Measurements from ENCODE around the gene NDUFAF3.

Gene NDUFAF3

GRCh38 chr3:49021813-49022687 lies at the start of gene NDUFAF3:
Gene NDUFAF3, plus strand, starts transcription at chr3:49022121. Its CDS starts 24 bp downstream, at chr3:49022145.
- H3K27ac ChIP-seq (ENCODE audit: low read length), result peak within 1 kb of the TSS; percentile 94
- peaks cover 34 to 35% of the 10 kb centered on the region in 2 donors for H3K36me3 ChIP-seq (ENCODE audit: control insufficient read depth in 1 of 2, insufficient read depth in 2 of 2, low read length in 2 of 2)
- no peaks in the 10 kb centered on the region for H3K27me3 ChIP-seq (ENCODE audit: low read depth, low read length)
- no peaks in the 10 kb centered on the region for H3K9me3 ChIP-seq (ENCODE audit: control insufficient read depth in 1 of 2, low read length in 2 of 2)
- H3K4me3 ChIP-seq (ENCODE audit: low read depth in 1 of 2, low read length in 2 of 2), result peak within 1 kb of the TSS; percentile 90 to 92
- H3K4me1 ChIP-seq (ENCODE audit: control insufficient read depth in 1 of 2, insufficient read depth in 2 of 2, low read length in 2 of 2), result peaks cover 10 to 42% of the 10 kb centered on the region in 2 donors

DNA sequence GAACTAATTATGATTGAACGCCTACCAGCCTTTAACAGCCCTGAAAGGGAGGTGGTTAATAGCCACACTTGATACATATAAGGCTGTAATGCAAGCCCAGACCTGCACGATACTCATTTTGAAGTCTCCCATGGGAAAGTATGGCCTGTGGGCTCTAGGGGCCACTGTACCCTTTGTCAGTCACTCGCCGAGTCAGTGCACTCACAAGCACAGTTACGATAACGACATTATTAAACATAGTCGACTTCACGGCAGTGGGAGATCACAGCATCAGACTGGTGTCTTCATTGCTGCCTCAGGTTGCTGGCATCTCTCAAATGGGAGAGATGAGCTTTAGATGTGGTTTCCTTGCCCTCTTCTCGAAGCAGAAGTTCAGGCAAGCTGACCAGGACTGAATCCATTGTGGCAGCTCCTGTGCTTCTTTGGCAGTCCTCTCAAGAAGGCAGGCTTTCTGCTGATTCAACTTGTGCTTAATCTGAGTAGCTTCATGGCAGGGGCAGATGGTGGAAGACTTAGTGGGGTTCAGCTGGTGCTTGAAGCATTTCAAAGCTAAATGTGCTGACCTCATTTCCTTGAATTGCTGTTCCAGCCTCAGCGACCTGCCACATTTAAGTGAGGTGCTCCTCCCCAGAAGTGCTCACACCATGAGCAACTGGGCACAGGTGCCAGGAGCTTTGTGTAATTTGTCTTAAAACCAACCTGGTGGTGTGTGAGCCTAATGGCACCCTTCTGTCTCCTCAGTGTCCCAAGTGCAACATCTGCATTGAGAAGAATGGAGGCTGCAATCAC lies 47.7 kb upstream of the NDUFAF3 start:
- H3K27ac ChIP-seq (ENCODE audit: low read length), result no peak overlapping the region
- H3K9me3 ChIP-seq (ENCODE audit: control insufficient read depth in 1 of 2, low read length in 2 of 2), result no peaks in the 10 kb centered on the region
- H3K4me1 ChIP-seq (ENCODE audit: control insufficient read depth in 1 of 2, insufficient read depth in 2 of 2, low read length in 2 of 2), result no peaks in the 10 kb centered on the region
- H3K4me3 ChIP-seq (ENCODE audit: low read depth in 1 of 2, low read length in 2 of 2), result no peak overlapping the region
- H3K27me3 ChIP-seq (ENCODE audit: low read depth, low read length), result no peaks in the 10 kb centered on the region
- H3K36me3 ChIP-seq (ENCODE audit: control insufficient read depth in 1 of 2, insufficient read depth in 2 of 2, low read length in 2 of 2), result peaks cover 59 to 90% of the 10 kb centered on the region in 2 donors

- Histone ChIP-seq H3K4me3 (ENCODE audit: low read depth in 1 of 2, low read length in 2 of 2) (no peak overlapping the region), H3K27ac (ENCODE audit: low read length) (no peak overlapping the region), H3K4me1 (ENCODE audit: control insufficient read depth in 1 of 2, insufficient read depth in 2 of 2, low read length in 2 of 2) (no peaks in the 10 kb centered on the region), H3K9me3 (ENCODE audit: control insufficient read depth in 1 of 2, low read length in 2 of 2) (no peaks in the 10 kb centered on the region), H3K27me3 (ENCODE audit: low read depth, low read length) (no peaks in the 10 kb centered on the region), H3K36me3 (ENCODE audit: control insufficient read depth in 1 of 2, insufficient read depth in 2 of 2, low read length in 2 of 2) (peaks cover 69 to 89% of the 10 kb centered on the region in 2 donors)
These were observed 42.5 kb upstream of the NDUFAF3 start for GRCh38 chr3:48979451-48979850.

DNA sequence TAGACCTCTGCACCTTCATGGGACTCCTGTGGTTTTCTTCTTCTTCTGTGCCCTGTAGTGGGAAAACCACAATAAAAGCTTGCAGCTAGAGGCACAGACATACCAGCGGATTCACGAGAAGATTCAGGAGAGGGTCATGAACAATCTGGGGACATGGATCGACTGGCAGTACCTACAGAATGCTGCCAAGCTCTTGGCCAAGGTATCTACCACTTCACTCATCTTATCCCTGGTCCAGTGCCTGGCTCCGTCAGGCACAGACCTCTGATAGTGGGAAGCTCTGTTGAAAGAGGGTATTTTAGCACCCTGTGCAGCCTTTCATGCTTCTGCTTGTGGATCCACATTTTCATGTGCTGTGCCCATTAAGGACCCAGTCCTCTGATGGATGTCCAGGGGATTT lies 41.6 kb upstream of the NDUFAF3 start:
- no peaks in the 10 kb centered on the region for H3K4me1 ChIP-seq (ENCODE audit: control insufficient read depth in 1 of 2, insufficient read depth in 2 of 2, low read length in 2 of 2)
- H3K27me3 ChIP-seq (ENCODE audit: low read depth, low read length), result no peaks in the 10 kb centered on the region
- no peak overlapping the region for H3K4me3 ChIP-seq (ENCODE audit: low read depth in 1 of 2, low read length in 2 of 2)
- H3K9me3 ChIP-seq (ENCODE audit: control insufficient read depth in 1 of 2, low read length in 2 of 2), result no peaks in the 10 kb centered on the region
- no peak overlapping the region for H3K27ac ChIP-seq (ENCODE audit: low read length)
- peaks cover 64 to 87% of the 10 kb centered on the region in 2 donors for H3K36me3 ChIP-seq (ENCODE audit: control insufficient read depth in 1 of 2, insufficient read depth in 2 of 2, low read length in 2 of 2)

- Histone ChIP-seq H3K36me3 (ENCODE audit: control insufficient read depth in 1 of 2, insufficient read depth in 2 of 2, low read length in 2 of 2) (peaks cover 68 to 75% of the 10 kb centered on the region in 2 donors), H3K4me1 (ENCODE audit: control insufficient read depth in 1 of 2, insufficient read depth in 2 of 2, low read length in 2 of 2) (no peaks in the 10 kb centered on the region), H3K4me3 (ENCODE audit: low read depth in 1 of 2, low read length in 2 of 2) (no peak overlapping the region), H3K9me3 (ENCODE audit: control insufficient read depth in 1 of 2, low read length in 2 of 2) (no peaks in the 10 kb centered on the region), H3K27me3 (ENCODE audit: low read depth, low read length) (no peaks in the 10 kb centered on the region), H3K27ac (ENCODE audit: low read length) (no peak overlapping the region)
These were observed 39.9 kb upstream of the NDUFAF3 start for GRCh38 chr3:48982016-48982415.

GRCh38 chr3:48982686-48983085 lies 39.2 kb upstream of the NDUFAF3 start:
- Histone ChIP-seq H3K27ac (ENCODE audit: low read length) (no peak overlapping the region), H3K4me1 (ENCODE audit: control insufficient read depth in 1 of 2, insufficient read depth in 2 of 2, low read length in 2 of 2) (no peaks in the 10 kb centered on the region), H3K36me3 (ENCODE audit: control insufficient read depth in 1 of 2, insufficient read depth in 2 of 2, low read length in 2 of 2) (peaks cover 66 to 68% of the 10 kb centered on the region in 2 donors), H3K9me3 (ENCODE audit: control insufficient read depth in 1 of 2, low read length in 2 of 2) (no peaks in the 10 kb centered on the region), H3K27me3 (ENCODE audit: low read depth, low read length) (no peaks in the 10 kb centered on the region), H3K4me3 (ENCODE audit: low read depth in 1 of 2, low read length in 2 of 2) (no peak overlapping the region)

DNA sequence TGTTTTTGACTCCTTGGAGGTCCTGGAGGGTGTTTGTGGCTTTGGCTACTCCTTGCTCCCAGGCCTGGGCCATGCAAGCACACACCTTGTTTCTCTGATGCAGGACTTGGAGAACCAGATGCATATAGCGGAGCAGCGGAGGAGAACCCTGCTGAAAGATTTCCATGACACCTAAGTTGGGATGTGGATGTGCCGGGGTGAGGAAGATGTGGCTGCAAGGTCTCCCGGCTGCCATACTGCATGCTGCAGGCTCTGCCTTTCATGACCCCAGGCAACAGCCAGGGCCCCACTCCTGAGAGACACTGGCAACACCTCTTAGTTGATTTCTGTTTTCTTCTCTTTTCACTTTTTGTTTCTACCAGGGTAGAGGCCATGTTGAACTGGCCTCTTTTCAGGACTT lies 38.8 kb upstream of the NDUFAF3 start:
- Histone ChIP-seq H3K36me3 (ENCODE audit: control insufficient read depth in 1 of 2, insufficient read depth in 2 of 2, low read length in 2 of 2) (peaks cover 62 to 64% of the 10 kb centered on the region in 2 donors), H3K9me3 (ENCODE audit: control insufficient read depth in 1 of 2, low read length in 2 of 2) (no peaks in the 10 kb centered on the region), H3K27me3 (ENCODE audit: low read depth, low read length) (no peaks in the 10 kb centered on the region), H3K27ac (ENCODE audit: low read length) (no peak overlapping the region), H3K4me3 (ENCODE audit: low read depth in 1 of 2, low read length in 2 of 2) (no peak overlapping the region), H3K4me1 (ENCODE audit: control insufficient read depth in 1 of 2, insufficient read depth in 2 of 2, low read length in 2 of 2) (no peaks in the 10 kb centered on the region)

GRCh38 chr3:48984663-48985062 lies 37.3 kb upstream of the NDUFAF3 start:
- Histone ChIP-seq H3K27me3 (ENCODE audit: low read depth, low read length) (no peaks in the 10 kb centered on the region), H3K4me1 (ENCODE audit: control insufficient read depth in 1 of 2, insufficient read depth in 2 of 2, low read length in 2 of 2) (peaks cover 5 to 7% of the 10 kb centered on the region in 2 donors), H3K4me3 (ENCODE audit: low read depth in 1 of 2, low read length in 2 of 2) (no peak overlapping the region), H3K36me3 (ENCODE audit: control insufficient read depth in 1 of 2, insufficient read depth in 2 of 2, low read length in 2 of 2) (peaks cover 53 to 55% of the 10 kb centered on the region in 2 donors), H3K9me3 (ENCODE audit: control insufficient read depth in 1 of 2, low read length in 2 of 2) (no peaks in the 10 kb centered on the region), H3K27ac (ENCODE audit: low read length) (no peak overlapping the region)

DNA sequence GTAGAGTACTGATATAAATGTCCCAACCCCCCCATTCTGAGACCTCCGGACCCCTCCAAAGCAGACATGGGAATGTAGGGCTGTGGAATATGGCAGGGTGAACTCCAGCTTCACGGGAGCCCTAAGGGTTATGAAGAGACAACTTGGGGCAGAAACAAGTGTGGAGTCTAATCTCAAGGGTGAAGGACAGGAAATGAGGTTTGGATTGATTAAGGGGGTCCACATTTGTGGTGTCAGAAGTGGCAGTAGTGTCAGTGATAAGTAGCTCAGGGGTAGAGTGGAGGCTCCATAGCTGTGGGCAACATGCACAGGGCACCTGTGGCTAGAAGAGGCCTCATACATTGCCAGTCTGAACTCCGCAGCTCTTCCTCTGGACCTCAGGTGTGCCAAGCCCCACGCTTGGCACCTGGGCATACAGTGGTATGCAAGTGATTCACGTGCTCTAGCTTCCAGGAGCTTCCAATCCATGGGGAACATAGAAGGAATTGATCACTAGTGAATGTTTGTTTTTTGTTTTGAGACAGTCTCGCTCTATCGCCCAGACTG lies 36.0 kb upstream of the NDUFAF3 start:
- H3K9me3 ChIP-seq (ENCODE audit: control insufficient read depth in 1 of 2, low read length in 2 of 2), result no peaks in the 10 kb centered on the region
- peaks cover 5 to 9% of the 10 kb centered on the region in 2 donors for H3K4me1 ChIP-seq (ENCODE audit: control insufficient read depth in 1 of 2, insufficient read depth in 2 of 2, low read length in 2 of 2)
- H3K4me3 ChIP-seq (ENCODE audit: low read depth in 1 of 2, low read length in 2 of 2), result no peak overlapping the region
- H3K27me3 ChIP-seq (ENCODE audit: low read depth, low read length), result no peaks in the 10 kb centered on the region
- H3K36me3 ChIP-seq (ENCODE audit: control insufficient read depth in 1 of 2, insufficient read depth in 2 of 2, low read length in 2 of 2), result peaks cover 43 to 45% of the 10 kb centered on the region in 2 donors
- H3K27ac ChIP-seq (ENCODE audit: low read length), result no peak overlapping the region

DNA sequence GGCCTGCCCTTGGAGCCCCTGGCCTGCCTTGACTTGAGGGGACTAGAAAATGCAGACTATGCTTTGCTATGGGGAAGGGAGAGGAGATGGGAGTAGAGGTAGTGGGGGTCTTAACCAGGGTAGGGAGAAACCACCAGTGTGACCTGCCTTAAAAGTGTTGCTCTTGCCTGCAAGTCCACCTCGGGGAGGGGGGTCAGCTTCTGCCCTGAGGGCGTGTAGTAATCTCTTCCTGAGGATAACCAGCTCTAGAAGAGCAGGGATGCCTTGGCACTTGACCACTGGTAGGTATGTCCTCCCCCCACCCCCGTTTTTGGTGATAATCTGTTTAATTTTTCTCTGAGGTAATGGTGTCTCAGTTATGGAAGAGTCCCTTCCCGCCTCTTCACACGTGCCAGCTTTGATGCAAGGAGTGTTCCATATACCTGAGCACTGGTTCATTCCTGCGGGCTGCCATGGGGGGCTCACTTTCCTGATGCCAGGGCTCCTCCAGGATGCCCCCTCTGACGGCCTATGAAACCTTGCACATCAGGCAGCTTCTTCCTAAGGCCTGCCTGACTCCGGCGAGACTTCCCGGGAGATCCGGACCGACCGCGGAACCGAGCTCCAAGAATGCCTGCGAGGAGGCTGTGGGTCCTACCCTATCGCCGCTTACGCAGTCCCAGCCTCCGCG lies 32.7 kb upstream of the NDUFAF3 start:
- Histone ChIP-seq H3K36me3 (ENCODE audit: control insufficient read depth in 1 of 2, insufficient read depth in 2 of 2, low read length in 2 of 2) (peaks cover 15 to 17% of the 10 kb centered on the region in 2 donors), H3K27ac (ENCODE audit: low read length) (peak overlapping the region; percentile 96), H3K4me1 (ENCODE audit: control insufficient read depth in 1 of 2, insufficient read depth in 2 of 2, low read length in 2 of 2) (peaks cover 15 to 23% of the 10 kb centered on the region in 2 donors), H3K27me3 (ENCODE audit: low read depth, low read length) (no peaks in the 10 kb centered on the region), H3K9me3 (ENCODE audit: control insufficient read depth in 1 of 2, low read length in 2 of 2) (no peaks in the 10 kb centered on the region), H3K4me3 (ENCODE audit: low read depth in 1 of 2, low read length in 2 of 2) (peak overlapping the region; percentile 73 to 97)

Data from muscle layer of duodenum (tissue), 2 donors.